Esophagus muscularis mucosa (tissue), 4 donors: ENCODE measurements around the gene MMP23B. TPM values are rescaled to one million over a fixed set of nuclear protein-coding genes. Genes with fewer than 3 reads are reported as not detected.

Experiments used
- DNase-seq: peaks from one replicate; pipeline ENCODE4 v3.0.0-alpha.2; 2017; ENCODE audit errors: extremely low spot score
- H3K27ac ChIP-seq, 4 donors: fragments of 200-600 bp; sonication (generic); replicated peaks in 1 of 4; 1 replicate in 3 of 4; 2 replicates in 1 of 4; pipeline ENCODE4 v1.5.1; 2016 to 2019; ENCODE audit warnings: mild to moderate bottlenecking in 1 of 4
- H3K27me3 ChIP-seq, 4 donors: fragments of 200-600 bp; sonication (generic); one replicate each; pipeline versions ENCODE4 v1.5.1 to v1.6.0; 2016 to 2019
- H3K36me3 ChIP-seq, 4 donors: fragments of 200-600 bp; sonication (generic); one replicate each; pipeline ENCODE4 v1.5.1; 2016 to 2019
- H3K4me1 ChIP-seq, 4 donors: fragments of 200-600 bp; sonication (generic); one replicate each; pipeline ENCODE4 v1.5.1; 2016 to 2019
- H3K4me3 ChIP-seq, 4 donors: fragments of 200-600 bp; sonication (generic); 1 replicate in 2 of 4; 2 replicates in 2 of 4; pipeline ENCODE4 v1.5.1; 2016 to 2019; ENCODE audit warnings: mild to moderate bottlenecking in 4 of 4, moderate library complexity in 1 of 4
- H3K9me3 ChIP-seq, 4 donors: fragments of 200-600 bp; sonication (generic); 1 replicate in 3 of 4; 2 replicates in 1 of 4; pipeline ENCODE4 v1.5.1; 2016 to 2019
- EP300 ChIP-seq: sonication (generic); formaldehyde crosslinking; IDR thresholded peaks from one replicate; pipeline ENCODE4 v1.6.1; 2017; ENCODE audit warnings: antibody characterized with exemption
- POLR2A ChIP-seq: fragments of 450-650 bp; IDR thresholded peaks from one replicate; pipeline ENCODE4 v1.6.1; 2017; ENCODE audit warnings: antibody characterized with exemption, moderate library complexity, mild to moderate bottlenecking, low read depth
- POLR2AphosphoS5 ChIP-seq, 2 donors: sonication (generic); formaldehyde crosslinking; IDR thresholded peaks; one replicate each; pipeline ENCODE4 v1.6.1; 2017; ENCODE audit warnings: antibody characterized with exemption in 2 of 2
- WGBS: methylation state at CpG from one replicate; pipeline ENCODE4 v1.1.5; 2018; 5-methylcytosine and 5-hydroxymethylcytosine counted together
- intact Hi-C: fragments of 100-400 bp; cut with DNase I; formaldehyde crosslinking; loops from one replicate; pipeline ENCODE4 v1.15.1; 2023
- total RNA-seq, 4 donors: library from RNA; depleted of rRNA; stranded (reverse); fragments of >200 nt; gene quantifications; one replicate each; pipeline versions ENCODE4 v1.1.0 to v1.2.1, GENCODE V29; 2016
- TF ChIP-seq, protein P1 (sequence below), 3 experiments: fragments of 200-600 bp in 2 of 3; fragments of 450-650 bp in 1 of 3; sonication (generic) in 2 of 3; IDR thresholded peaks; one replicate each; pipeline ENCODE4 v1.5.1; 2017 to 2019; ENCODE audit warnings: antibody characterized with exemption in 3 of 3, mild to moderate bottlenecking in 2 of 3, moderate library complexity in 1 of 3

MMP23B gene
- total RNA-seq, 4 donors from 2014 or later = 3.2 to 19.5 (median 14.0) TPM

GRCh38 chr1:1603671-1604373 lies 28.2 kb upstream of the MMP23B start:
- Histone ChIP-seq H3K9me3 (no peaks in the 10 kb centered on the region), H3K4me1 (peaks cover 10 to 20% (median 15%) of the 10 kb centered on the region in 4 donors), H3K4me3 (no peak overlapping the region), H3K27ac (no peak overlapping the region), H3K36me3 (no peaks in the 10 kb centered on the region), H3K27me3 (peaks cover 0 to 63% (median 18%) of the 10 kb centered on the region in 4 donors)
- TF ChIP-seq POLR2AphosphoS5 (IDR thresholded peaks at IDR 0.05) = no peak
- no peak for TF ChIP-seq EP300
- no peak for TF ChIP-seq POLR2A
- TF ChIP-seq, protein P1, sequence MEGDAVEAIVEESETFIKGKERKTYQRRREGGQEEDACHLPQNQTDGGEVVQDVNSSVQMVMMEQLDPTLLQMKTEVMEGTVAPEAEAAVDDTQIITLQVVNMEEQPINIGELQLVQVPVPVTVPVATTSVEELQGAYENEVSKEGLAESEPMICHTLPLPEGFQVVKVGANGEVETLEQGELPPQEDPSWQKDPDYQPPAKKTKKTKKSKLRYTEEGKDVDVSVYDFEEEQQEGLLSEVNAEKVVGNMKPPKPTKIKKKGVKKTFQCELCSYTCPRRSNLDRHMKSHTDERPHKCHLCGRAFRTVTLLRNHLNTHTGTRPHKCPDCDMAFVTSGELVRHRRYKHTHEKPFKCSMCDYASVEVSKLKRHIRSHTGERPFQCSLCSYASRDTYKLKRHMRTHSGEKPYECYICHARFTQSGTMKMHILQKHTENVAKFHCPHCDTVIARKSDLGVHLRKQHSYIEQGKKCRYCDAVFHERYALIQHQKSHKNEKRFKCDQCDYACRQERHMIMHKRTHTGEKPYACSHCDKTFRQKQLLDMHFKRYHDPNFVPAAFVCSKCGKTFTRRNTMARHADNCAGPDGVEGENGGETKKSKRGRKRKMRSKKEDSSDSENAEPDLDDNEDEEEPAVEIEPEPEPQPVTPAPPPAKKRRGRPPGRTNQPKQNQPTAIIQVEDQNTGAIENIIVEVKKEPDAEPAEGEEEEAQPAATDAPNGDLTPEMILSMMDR (IDR thresholded peaks at IDR 0.05) = no peak
- WGBS = 70% methylated on average over 12 of the region's 13 CpGs
- intact Hi-C loops = no loop called here
- DNase-seq = no peak

GRCh38 chr1:1604374-1605033 lies 27.5 kb upstream of the MMP23B start:
- no peaks in the 10 kb centered on the region for H3K36me3 ChIP-seq
- H3K4me1 ChIP-seq = peaks cover 5 to 13% (median 9%) of the 10 kb centered on the region in 4 donors
- H3K27ac ChIP-seq = no peak overlapping the region
- H3K27me3 ChIP-seq = peaks cover 0 to 56% (median 15%) of the 10 kb centered on the region in 4 donors
- TF ChIP-seq EP300 = no peak
- TF ChIP-seq, protein P1 (IDR thresholded peaks at IDR 0.05) = no peak
- TF ChIP-seq POLR2AphosphoS5 (IDR thresholded peaks at IDR 0.05) = no peak
- no peak for TF ChIP-seq POLR2A
- H3K4me3 ChIP-seq = no peak overlapping the region
- intact Hi-C loops = no loop called here
- DNase-seq = no peak
- H3K9me3 ChIP-seq = no peaks in the 10 kb centered on the region
- WGBS = 82% methylated on average over 9 of the region's 15 CpGs

DNA sequence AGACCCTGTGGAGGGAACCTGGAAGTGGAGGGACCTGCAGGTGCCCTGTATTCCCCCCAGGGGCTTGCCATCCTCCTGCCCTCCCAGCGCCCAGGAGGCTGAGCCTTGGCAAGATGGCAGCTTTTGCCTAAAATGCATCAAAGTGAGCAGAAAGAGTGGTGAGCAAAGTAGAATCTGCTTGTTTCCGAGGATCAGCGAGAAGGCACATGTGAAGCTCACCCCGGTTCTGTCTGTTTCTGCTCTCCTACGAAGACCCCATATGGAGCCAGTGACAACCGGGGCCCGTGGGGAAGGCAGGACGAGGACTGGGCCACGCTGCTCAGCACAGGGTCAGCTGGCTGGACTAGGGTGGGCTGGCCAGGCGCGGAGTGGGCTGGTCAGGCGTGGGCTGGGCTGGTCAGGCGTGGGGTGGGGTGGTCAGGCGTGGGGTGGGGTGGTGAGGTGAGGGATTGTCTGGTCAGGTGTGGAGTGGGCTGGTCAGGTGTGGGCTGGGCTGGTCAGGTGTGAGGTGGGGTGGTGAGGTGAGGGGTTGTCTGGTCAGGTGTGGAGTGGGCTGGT lies 26.9 kb upstream of the MMP23B start:
- peaks cover 0 to 53% (median 15%) of the 10 kb centered on the region in 4 donors for H3K27me3 ChIP-seq
- peaks cover 5 to 11% (median 8%) of the 10 kb centered on the region in 4 donors for H3K4me1 ChIP-seq
- H3K4me3 ChIP-seq = no peak overlapping the region
- no peak overlapping the region for H3K27ac ChIP-seq
- TF ChIP-seq, protein P1 (IDR thresholded peaks at IDR 0.05) = no peak
- TF ChIP-seq POLR2A = no peak
- TF ChIP-seq POLR2AphosphoS5 (IDR thresholded peaks at IDR 0.05) = no peak
- no peak for TF ChIP-seq EP300
- H3K9me3 ChIP-seq = no peaks in the 10 kb centered on the region
- no peak for DNase-seq
- intact Hi-C loops = no loop called here
- H3K36me3 ChIP-seq = no peaks in the 10 kb centered on the region
- WGBS = 76% methylated on average over 11 of the region's 14 CpGs

DNA sequence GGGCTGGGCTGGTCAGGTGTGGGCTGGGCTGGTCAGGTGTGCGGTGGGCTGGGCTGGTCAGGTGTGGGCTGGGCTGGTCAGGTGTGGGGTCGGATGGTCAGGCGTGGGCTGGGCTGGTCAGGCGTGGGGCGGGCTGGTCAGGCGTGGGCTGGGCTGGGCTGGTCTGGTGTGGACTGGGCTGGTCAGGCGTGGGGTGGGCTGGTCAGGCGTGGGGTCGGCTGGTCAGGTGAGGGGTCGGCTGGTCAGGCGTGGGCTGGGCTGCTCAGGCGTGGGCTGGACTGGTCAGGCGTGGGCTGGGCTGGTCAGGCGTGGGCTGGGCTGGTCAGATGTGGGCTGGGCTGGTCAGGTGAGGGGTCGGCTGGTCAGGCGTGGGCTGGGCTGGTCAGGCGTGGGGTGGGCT lies 26.2 kb upstream of the MMP23B start:
- no peak for DNase-seq
- H3K27me3 ChIP-seq = peaks cover 0 to 46% (median 9%) of the 10 kb centered on the region in 4 donors
- no peak overlapping the region for H3K4me3 ChIP-seq
- no peaks in the 10 kb centered on the region for H3K36me3 ChIP-seq
- TF ChIP-seq EP300 (no peak), POLR2AphosphoS5 (IDR thresholded peaks at IDR 0.05) (no peak)
- H3K27ac ChIP-seq = no peak overlapping the region
- intact Hi-C loops = no loop called here
- WGBS = 96% methylated on average over 12 of the region's 17 CpGs
- no peaks in the 10 kb centered on the region for H3K9me3 ChIP-seq
- H3K4me1 ChIP-seq = peaks cover 0 to 4% (median 3%) of the 10 kb centered on the region in 4 donors

- H3K4me1 ChIP-seq = peaks cover 0 to 6% (median 0%) of the 10 kb centered on the region in 4 donors
- WGBS = 97% methylated on average over 10 of the region's 13 CpGs
Measured at GRCh38 chr1:1606232-1606631, 25.7 kb upstream of the MMP23B start.

More at GRCh38 chr1:1606232-1606631, 25.7 kb upstream of the MMP23B start:
- intact Hi-C loops = no loop called here
- Histone ChIP-seq H3K9me3 (no peaks in the 10 kb centered on the region), H3K27me3 (peaks cover 0 to 41% (median 4%) of the 10 kb centered on the region in 4 donors), H3K36me3 (no peaks in the 10 kb centered on the region), H3K27ac (no peak overlapping the region), H3K4me3 (no peak overlapping the region)
- TF ChIP-seq, protein P1 (IDR thresholded peaks at IDR 0.05) = no peak
- TF ChIP-seq POLR2A (no peak), EP300 (no peak), POLR2AphosphoS5 (IDR thresholded peaks at IDR 0.05) (no peak)
- no peak for DNase-seq
